Ecto neural progenitor cell (in vitro differentiated cells): ENCODE measurements around the gene BORCS5.
"Not testable (repeated sequence)": the region's sequence is repeated elsewhere in the genome, so short reads cannot be mapped to it uniquely, and the experiment has no call there.

Experiments used
- DNase-seq: peaks from one replicate; pipeline ENCODE4 v3.0.0-alpha.2; 2018; ENCODE audit warnings: low spot score

BORCS5 gene

GRCh38 chr12:12488296-12488695, 131.4 kb downstream of the BORCS5 start:
- no peak for DNase-seq

GRCh38 chr12:12488823-12489550, 132.1 kb downstream of the BORCS5 start:
- no peak for DNase-seq

GRCh38 chr12:12491606-12492005, 134.7 kb downstream of the BORCS5 start:
- no peak for DNase-seq

GRCh38 chr12:12492547-12492946, 135.7 kb downstream of the BORCS5 start:
- no peak for DNase-seq

- no peak for DNase-seq
Measured at GRCh38 chr12:12495536-12495935, 138.7 kb downstream of the BORCS5 start.

GRCh38 chr12:12498210-12498609, 141.3 kb downstream of the BORCS5 start:
- no peak for DNase-seq

GRCh38 chr12:12499909-12500604, 143.2 kb downstream of the BORCS5 start:
- DNase-seq = no peak

GRCh38 chr12:12501121-12501520, 144.2 kb downstream of the BORCS5 start:
- no peak for DNase-seq

GRCh38 chr12:12502130-12502814, 145.4 kb downstream of the BORCS5 start:
- not testable (repeated sequence) for DNase-seq

- DNase-seq = no peak
Measured at GRCh38 chr12:12502815-12503151, 145.9 kb downstream of the BORCS5 start.

- DNase-seq = no peak
Measured at GRCh38 chr12:12503384-12504078, 146.7 kb downstream of the BORCS5 start.

GRCh38 chr12:12505544-12506495, 148.9 kb downstream of the BORCS5 start:
- no peak for DNase-seq

- no peak for DNase-seq
Measured at GRCh38 chr12:12506496-12506890, 149.6 kb downstream of the BORCS5 start.

- no peak for DNase-seq
Measured at GRCh38 chr12:12507121-12507520, 150.2 kb downstream of the BORCS5 start.

GRCh38 chr12:12508612-12509011, 151.7 kb downstream of the BORCS5 start:
- DNase-seq = no peak

- DNase-seq = no peak
Measured at GRCh38 chr12:12510141-12510540, 153.3 kb downstream of the BORCS5 start.

- no peak for DNase-seq
Measured at GRCh38 chr12:12510551-12510950, 153.7 kb downstream of the BORCS5 start.

GRCh38 chr12:12511021-12511783, 154.3 kb downstream of the BORCS5 start:
- DNase-seq = no peak

GRCh38 chr12:12511895-12512711, 155.2 kb downstream of the BORCS5 start:
- no peak for DNase-seq
